GM18873 (cell line): ENCODE results near the gene DLGAP1.

Experiments
- ATAC-seq: cut with Tn5 transposase; IDR thresholded peaks from one replicate; pipeline ENCODE4 v1.9.1; 2021; ENCODE audit warnings: mild to moderate bottlenecking, moderate library complexity, moderate number of reproducible peaks; ENCODE audit not compliant: unreplicated experiment, low FRiP score

Gene DLGAP1

GRCh38 chr18:3842844-3843243, 612.3 kb downstream of the DLGAP1 start:
- ATAC-seq, result no peak

GRCh38 chr18:3840766-3841165, 614.3 kb downstream of the DLGAP1 start:
- no peak for ATAC-seq

GRCh38 chr18:3839581-3839981, 615.5 kb downstream of the DLGAP1 start:
- ATAC-seq, result no peak

DNA sequence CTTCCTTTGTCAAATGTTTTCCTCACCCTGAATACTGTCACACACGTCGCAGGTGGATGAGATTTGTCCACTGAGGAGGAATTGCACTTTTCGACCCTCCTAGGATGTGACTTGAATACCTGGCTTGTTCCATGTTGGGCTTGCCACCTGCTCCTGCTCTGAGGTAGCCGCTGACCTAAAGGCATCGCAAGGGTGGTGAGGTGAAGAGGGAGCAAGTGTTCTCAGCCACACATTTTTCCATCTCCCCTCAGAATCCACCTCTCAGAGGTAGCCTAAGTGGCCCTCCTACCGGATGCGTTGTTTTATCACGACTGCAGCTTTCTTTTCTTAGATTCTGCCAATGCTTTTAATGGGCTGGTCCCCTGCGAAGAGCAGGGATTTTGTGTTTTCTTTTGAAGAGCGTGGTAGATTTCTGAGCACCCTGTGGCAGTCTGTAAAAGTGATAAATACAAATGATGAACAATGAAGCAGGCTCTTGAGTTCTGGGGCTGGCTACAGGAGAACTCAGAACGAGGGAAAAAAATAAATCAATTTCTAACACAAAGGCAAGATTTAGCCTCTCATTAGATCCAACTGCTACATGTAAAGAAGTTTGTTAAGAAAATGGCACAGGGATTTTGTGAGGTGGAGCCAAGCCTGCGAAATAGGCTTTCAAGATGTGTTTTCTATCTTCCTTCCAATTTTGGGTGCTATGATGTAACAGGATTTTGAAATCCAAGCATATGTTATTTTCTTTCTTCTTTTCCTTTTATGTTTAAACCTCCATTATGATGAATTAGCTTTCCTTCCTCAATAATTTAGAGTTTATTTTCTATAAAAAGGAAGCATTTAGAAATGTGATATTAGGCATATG, 618.4 kb downstream of the DLGAP1 start:
- no peak for ATAC-seq

- no peak for ATAC-seq
Measured at GRCh38 chr18:3832025-3832638, 623.0 kb downstream of the DLGAP1 start.

- no peak for ATAC-seq
Measured at GRCh38 chr18:3830604-3831003, 624.5 kb downstream of the DLGAP1 start.

DNA sequence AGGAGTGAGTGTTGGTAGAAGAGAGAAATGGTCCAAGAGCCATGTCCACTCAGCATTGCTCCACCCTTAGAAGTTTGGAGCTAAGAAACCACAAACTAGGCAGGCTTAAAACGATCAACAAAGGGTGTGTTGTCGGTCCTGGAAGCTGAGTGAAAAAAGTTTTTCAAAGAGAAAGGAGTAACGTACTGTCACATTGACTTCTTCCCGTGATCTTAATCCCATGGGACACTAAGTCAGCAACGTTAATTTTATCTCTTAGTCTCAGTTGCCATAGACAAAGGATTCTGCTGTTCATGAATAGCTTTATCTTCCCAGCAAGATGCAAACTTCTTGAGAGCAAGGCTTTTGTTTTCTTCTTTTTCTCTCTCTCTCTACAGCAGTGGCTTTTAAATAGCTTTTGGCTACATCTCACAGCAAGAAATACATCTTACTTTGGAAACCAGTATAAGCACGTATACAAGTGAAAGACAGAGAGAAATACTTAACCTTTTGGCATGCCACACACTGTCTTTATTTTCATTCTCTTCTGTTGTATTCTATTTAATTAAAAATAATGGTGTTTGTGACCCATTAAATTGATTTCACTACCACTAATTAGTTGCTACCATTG, 627.8 kb downstream of the DLGAP1 start:
- ATAC-seq, result no peak

DNA sequence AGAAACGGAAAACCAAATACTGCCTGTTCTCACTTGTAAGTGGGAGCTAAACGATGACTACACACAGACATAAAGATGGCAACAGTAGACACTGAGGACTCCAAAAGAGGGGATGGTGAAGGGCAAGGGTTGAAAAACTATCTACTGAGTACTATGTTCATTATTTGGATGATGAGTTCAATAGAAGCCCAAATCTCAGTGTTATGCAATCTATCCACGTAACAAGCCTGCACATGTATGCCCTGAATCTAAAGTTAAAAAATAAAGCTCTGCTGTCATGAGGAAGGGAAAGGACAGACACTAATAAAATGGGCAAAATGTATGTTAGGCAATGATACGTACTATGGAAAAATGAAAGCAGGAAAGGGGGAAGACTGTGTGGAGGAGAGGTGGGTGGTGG, 629.1 kb downstream of the DLGAP1 start:
- ATAC-seq, result no peak

DNA sequence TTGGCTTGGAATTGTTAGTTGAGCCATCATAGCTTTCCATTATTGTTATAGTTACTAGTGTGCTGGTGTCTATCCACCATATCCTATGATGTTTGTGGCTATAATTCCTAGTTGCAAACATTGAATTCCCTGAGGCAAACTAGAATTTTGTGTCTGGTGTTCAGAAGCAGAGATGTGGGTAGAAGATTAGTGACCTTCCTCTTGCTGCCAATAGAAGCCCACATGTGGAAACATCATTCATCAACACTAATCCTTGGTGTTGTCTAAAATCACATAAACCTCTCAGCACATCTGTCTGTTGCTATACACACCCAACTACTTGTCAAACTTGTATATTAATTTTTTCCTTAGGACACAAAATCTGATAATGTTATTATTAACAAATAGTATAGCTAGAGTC, 631.0 kb downstream of the DLGAP1 start:
- ATAC-seq, result no peak

DNA sequence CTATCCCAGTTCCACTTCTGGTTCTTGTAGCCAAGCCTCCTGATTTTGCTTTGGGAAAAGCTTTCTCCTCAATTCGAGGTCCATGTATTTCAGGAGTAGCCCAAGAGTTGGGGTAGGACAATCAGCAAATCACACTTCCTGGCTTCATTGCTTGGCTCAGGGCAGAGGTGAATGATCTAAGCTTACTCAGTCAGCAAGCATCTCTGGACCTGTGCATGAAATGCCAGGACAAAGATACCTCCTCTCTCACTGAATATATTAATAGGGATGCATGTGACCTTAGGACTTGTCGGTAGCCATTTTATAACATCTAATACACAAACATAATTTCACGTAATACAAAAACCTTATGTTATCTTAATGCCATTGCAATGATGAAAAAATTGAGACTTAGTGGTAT, 632.0 kb downstream of the DLGAP1 start:
- no peak for ATAC-seq

DNA sequence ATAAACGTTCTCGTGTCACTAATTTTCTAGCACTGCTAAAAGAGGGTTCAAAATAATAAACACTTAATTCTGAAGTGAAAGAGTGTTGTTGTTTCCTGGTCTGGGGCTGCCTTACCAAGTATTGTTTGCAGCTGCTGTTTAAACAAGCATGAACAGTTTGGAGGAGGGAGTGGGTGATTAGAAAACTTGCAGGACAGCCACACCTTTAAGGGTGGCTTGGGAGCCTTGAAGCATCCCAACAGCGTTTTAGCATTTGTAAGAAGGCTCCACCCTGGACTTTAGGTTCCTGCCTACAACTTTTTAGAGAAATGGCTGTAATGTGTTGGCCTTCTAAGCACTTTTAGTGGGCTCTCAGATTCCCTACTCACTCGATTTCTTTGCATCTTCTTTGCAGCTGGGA, 633.6 kb downstream of the DLGAP1 start:
- ATAC-seq, result no peak

GRCh38 chr18:3819961-3820360, 635.1 kb downstream of the DLGAP1 start:
- ATAC-seq, result no peak

DNA sequence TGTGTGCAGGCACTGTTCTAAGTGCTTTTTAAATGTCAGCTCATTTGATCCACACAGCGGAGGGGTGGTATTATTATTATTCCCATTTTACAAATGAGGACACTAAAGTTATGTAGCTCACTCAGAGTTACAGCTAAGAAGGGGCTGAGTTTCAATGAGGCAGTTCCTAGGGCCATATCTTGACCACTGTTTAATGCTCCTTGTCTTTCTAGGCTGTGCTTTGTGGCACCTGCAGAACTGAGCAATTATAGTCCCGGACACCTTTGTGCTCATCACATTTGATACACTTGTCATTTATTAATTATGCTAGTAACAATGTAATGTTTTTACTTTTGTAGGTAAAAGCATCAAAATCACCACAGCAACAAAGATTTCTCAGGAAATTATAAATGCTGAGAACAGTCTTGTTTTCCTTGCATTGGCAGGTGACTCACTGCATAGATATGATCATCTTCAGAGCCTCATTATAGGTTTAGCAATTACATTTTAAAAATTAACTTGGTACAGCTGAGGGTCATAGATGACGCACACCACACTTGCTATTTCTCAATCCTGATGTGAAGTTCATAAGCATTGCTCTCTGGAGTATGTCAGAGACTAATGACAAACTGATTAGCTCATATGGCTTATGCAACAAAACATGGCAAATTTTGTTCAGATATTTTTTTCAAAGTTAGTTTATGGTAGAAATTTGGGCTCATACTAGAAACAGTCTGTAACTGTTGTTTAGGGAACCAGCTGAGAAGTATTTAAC, 638.3 kb downstream of the DLGAP1 start:
- no peak for ATAC-seq

DNA sequence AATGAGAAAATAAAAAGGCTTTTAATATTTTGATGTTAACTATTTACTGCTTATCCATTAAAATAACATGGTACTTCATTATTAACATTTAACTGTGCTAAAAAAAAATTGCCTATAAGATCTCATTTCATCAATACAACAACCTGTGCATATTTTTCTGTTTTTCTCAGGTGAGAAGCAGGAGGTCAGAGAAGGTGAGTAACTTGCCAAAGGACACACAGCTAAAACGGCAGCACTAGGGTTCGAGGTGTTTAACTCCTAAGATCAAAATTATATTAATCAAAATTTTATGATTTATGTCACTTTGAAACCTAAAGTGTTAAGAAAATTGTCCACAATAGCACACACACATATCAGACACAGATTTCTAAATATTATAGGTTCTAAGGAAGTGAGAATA, 639.1 kb downstream of the DLGAP1 start:
- ATAC-seq, result no peak

GRCh38 chr18:3814816-3815215, 640.3 kb downstream of the DLGAP1 start:
- no peak for ATAC-seq

GRCh38 chr18:3810296-3810695, 644.8 kb downstream of the DLGAP1 start:
- no peak for ATAC-seq

- no peak for ATAC-seq
Measured at GRCh38 chr18:3808985-3809780, 645.9 kb downstream of the DLGAP1 start.

DNA sequence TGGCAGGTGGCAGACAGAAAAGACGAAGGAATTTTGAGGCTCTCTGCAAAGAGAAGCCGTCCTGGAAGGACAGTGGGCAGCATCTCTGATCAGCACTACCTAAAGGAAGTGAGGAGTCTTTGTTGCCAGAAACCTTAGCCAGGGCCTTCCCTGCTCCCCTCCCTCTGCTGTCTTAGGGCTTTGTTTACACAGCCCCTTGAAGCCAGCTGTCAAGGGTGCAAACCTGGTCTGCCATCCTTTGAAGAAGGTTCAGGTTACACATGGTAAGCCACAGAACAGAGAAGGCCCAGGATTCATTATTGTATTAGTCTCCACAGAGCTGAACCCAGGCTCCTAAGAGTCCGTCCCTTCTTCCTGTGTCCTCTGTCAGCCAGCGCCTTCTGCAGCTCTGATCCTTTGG, 648.5 kb downstream of the DLGAP1 start:
- ATAC-seq, result no peak

DNA sequence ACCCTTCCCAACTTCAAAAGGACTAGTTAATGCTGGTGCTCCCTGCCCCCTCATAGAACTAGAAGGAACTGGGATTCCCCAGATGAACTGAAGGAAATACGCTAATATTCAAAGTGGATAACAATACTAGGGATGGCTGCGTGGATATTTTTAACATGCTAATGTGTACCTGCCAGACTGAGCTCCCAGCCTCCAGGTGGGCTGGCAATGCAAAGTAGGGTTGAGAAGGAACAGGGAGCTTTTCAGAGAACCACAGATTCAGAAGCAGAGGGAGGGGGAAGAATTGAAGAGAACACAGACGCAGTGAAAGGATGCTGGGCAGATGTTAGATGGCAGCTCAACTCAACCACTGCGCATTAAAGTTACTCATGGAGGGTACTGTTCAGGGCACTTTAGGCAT, 650.8 kb downstream of the DLGAP1 start:
- no peak for ATAC-seq

DNA sequence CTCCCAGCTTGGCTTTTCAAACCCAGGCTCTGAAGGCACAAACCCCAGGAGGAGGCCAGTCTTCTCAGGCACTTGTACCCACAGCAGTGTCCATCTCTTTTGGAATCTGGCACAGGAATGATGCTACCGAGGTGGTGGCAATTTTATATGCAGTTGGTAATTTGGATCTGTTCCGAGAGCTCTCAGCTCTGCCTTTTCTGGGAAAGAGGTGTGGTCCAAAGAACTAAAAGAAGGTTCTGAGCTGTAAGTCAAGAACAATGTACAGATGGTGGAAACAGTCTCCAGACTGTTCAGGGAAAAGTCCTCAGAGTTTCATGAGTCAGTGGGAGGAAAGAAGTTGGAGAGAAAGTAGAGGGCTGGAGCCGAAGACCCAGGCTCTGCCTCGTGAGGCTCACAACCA, 651.8 kb downstream of the DLGAP1 start:
- ATAC-seq, result no peak
